Ramos (cell line): ENCODE results near the gene DYNC1LI1.

Source experiments
- in situ Hi-C: fragments of 300-500 bp; cut with MboI; formaldehyde crosslinking; loops from one replicate; pipeline ENCODE4 v1.14.3; 2022; ENCODE audit warnings: low sequenced_read_pairs; ENCODE audit not compliant: unreplicated experiment

The DYNC1LI1 gene

GRCh38 chr3:32570421-32571191 is at the start of gene DYNC1LI1:
DYNC1LI1 (minus strand) TSS chr3:32570858; CDS start chr3:32570770, 88 bp downstream.
- in situ Hi-C loops = no loop called here

GRCh38 chr3:32619395-32619794 is 48.7 kb upstream of the DYNC1LI1 start:
- in situ Hi-C loops = no loop called here

GRCh38 chr3:32616267-32616962 is 45.8 kb upstream of the DYNC1LI1 start:
- in situ Hi-C loops = no loop called here

- in situ Hi-C loops = no loop called here
These were observed 44.3 kb upstream of the DYNC1LI1 start for GRCh38 chr3:32614956-32615355.

GRCh38 chr3:32613183-32613582 is 42.5 kb upstream of the DYNC1LI1 start:
- in situ Hi-C loops = no loop called here

GRCh38 chr3:32612547-32612946 is 41.9 kb upstream of the DYNC1LI1 start:
- in situ Hi-C loops = no loop called here

- in situ Hi-C loops = no loop called here
These were observed 36.9 kb upstream of the DYNC1LI1 start for GRCh38 chr3:32607522-32607921.

- in situ Hi-C loops = no loop called here
These were observed 36.3 kb upstream of the DYNC1LI1 start for GRCh38 chr3:32606960-32607359.

- in situ Hi-C loops = no loop called here
These were observed 35.6 kb upstream of the DYNC1LI1 start for GRCh38 chr3:32606277-32606676.

GRCh38 chr3:32603064-32603463 is 32.4 kb upstream of the DYNC1LI1 start:
- in situ Hi-C loops = no loop called here

GRCh38 chr3:32602206-32602605 is 31.5 kb upstream of the DYNC1LI1 start:
- in situ Hi-C loops = no loop called here

- in situ Hi-C loops = no loop called here
These were observed 31.1 kb upstream of the DYNC1LI1 start for GRCh38 chr3:32601722-32602121.

- in situ Hi-C loops = no loop called here
These were observed 27.0 kb upstream of the DYNC1LI1 start for GRCh38 chr3:32597656-32598055.

GRCh38 chr3:32596909-32597369 is 26.3 kb upstream of the DYNC1LI1 start:
- in situ Hi-C loops = no loop called here

- in situ Hi-C loops = no loop called here
These were observed 25.7 kb upstream of the DYNC1LI1 start for GRCh38 chr3:32596282-32596908.

- in situ Hi-C loops = no loop called here
These were observed 24.7 kb upstream of the DYNC1LI1 start for GRCh38 chr3:32595323-32595722.

GRCh38 chr3:32593903-32594525 is 23.4 kb upstream of the DYNC1LI1 start:
- in situ Hi-C loops = no loop called here

GRCh38 chr3:32592696-32593353 is 22.2 kb upstream of the DYNC1LI1 start:
- in situ Hi-C loops = no loop called here

- in situ Hi-C loops = no loop called here
These were observed 21.4 kb upstream of the DYNC1LI1 start for GRCh38 chr3:32592011-32592410.

- in situ Hi-C loops = no loop called here
These were observed 20.5 kb upstream of the DYNC1LI1 start for GRCh38 chr3:32591186-32591585.
